ENCODE results near the gene POFUT2.
A peak's percentile ranks its signal among the peaks of the same experiment; 100 is the strongest.

The POFUT2 gene

DNA sequence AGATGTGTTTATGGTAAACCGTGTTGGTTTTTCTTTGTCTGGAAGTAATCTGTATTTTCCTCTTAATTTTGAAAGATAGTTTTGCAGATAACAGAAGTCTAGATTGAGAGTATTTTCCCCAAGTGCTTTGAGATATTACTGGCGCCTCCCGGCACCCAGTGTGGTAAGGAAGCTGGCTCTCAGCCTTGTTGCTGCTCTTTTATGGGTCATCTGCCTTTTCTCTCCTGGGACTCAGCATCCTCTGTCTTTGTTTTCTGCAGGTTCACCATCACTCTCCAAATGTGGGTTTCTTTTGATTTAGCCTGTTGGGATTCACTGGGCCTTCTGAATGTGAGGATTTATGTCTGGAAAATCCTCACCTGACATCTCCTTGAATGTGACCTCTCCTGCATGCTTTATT, 37.4 kb downstream of the POFUT2 start (continued):
- TF ChIP-seq, protein P1, sequence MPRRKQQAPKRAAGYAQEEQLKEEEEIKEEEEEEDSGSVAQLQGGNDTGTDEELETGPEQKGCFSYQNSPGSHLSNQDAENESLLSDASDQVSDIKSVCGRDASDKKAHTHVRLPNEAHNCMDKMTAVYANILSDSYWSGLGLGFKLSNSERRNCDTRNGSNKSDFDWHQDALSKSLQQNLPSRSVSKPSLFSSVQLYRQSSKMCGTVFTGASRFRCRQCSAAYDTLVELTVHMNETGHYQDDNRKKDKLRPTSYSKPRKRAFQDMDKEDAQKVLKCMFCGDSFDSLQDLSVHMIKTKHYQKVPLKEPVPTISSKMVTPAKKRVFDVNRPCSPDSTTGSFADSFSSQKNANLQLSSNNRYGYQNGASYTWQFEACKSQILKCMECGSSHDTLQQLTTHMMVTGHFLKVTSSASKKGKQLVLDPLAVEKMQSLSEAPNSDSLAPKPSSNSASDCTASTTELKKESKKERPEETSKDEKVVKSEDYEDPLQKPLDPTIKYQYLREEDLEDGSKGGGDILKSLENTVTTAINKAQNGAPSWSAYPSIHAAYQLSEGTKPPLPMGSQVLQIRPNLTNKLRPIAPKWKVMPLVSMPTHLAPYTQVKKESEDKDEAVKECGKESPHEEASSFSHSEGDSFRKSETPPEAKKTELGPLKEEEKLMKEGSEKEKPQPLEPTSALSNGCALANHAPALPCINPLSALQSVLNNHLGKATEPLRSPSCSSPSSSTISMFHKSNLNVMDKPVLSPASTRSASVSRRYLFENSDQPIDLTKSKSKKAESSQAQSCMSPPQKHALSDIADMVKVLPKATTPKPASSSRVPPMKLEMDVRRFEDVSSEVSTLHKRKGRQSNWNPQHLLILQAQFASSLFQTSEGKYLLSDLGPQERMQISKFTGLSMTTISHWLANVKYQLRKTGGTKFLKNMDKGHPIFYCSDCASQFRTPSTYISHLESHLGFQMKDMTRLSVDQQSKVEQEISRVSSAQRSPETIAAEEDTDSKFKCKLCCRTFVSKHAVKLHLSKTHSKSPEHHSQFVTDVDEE (CRISPR knock-in tag; IDR thresholded peaks at IDR 0.05): no peak
- no peak for TF ChIP-seq OSR1 (CRISPR knock-in tag; IDR thresholded peaks at IDR 0.05)

DNA sequence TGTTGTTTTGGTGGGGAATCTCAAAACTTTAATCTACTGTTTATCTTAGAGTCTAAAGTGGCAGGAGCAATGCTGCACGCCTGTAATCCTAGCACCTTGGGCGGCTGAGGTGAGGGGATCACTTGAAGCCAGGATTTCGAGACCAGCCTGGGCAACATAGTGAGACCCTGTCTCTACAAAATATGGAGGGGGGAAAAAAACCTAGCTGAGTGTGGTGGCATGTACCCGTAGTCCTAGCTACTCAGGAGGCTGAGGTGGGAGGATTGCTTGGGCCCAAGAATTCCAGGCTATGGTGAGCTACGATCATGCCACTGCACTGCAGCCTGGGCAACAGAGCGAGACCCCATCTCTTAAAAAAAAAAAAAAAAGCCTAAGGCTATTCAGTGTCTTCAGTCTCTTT, 38.1 kb downstream of the POFUT2 start:
- TF ChIP-seq, protein P1 (CRISPR knock-in tag; IDR thresholded peaks at IDR 0.05): no peak
- TF ChIP-seq TOX (CRISPR knock-in tag; IDR thresholded peaks at IDR 0.05; ENCODE audit: borderline replicate concordance): no peak
- no peak for TF ChIP-seq OSR1 (CRISPR knock-in tag; IDR thresholded peaks at IDR 0.05)
- no peak for TF ChIP-seq ZNF565 (CRISPR knock-in tag; conservative IDR thresholded peaks at IDR 0.05; ENCODE audit: low read depth)
- no peak for TF ChIP-seq TCF4 (CRISPR knock-in tag; IDR thresholded peaks at IDR 0.05; ENCODE audit: borderline replicate concordance)
- TF ChIP-seq, protein P2, sequence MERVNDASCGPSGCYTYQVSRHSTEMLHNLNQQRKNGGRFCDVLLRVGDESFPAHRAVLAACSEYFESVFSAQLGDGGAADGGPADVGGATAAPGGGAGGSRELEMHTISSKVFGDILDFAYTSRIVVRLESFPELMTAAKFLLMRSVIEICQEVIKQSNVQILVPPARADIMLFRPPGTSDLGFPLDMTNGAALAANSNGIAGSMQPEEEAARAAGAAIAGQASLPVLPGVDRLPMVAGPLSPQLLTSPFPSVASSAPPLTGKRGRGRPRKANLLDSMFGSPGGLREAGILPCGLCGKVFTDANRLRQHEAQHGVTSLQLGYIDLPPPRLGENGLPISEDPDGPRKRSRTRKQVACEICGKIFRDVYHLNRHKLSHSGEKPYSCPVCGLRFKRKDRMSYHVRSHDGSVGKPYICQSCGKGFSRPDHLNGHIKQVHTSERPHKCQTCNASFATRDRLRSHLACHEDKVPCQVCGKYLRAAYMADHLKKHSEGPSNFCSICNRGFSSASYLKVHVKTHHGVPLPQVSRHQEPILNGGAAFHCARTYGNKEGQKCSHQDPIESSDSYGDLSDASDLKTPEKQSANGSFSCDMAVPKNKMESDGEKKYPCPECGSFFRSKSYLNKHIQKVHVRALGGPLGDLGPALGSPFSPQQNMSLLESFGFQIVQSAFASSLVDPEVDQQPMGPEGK (CRISPR knock-in tag; IDR thresholded peaks at IDR 0.05; ENCODE audit: borderline replicate concordance): no peak
- TF ChIP-seq ZFP3 (CRISPR knock-in tag; IDR thresholded peaks at IDR 0.05): no peak
- no peak for TF ChIP-seq PPARA (CRISPR knock-in tag; IDR thresholded peaks at IDR 0.05; ENCODE audit: borderline replicate concordance)
- no peak for TF ChIP-seq ZNF8 (CRISPR knock-in tag; IDR thresholded peaks at IDR 0.05)
- TF ChIP-seq, protein P3, sequence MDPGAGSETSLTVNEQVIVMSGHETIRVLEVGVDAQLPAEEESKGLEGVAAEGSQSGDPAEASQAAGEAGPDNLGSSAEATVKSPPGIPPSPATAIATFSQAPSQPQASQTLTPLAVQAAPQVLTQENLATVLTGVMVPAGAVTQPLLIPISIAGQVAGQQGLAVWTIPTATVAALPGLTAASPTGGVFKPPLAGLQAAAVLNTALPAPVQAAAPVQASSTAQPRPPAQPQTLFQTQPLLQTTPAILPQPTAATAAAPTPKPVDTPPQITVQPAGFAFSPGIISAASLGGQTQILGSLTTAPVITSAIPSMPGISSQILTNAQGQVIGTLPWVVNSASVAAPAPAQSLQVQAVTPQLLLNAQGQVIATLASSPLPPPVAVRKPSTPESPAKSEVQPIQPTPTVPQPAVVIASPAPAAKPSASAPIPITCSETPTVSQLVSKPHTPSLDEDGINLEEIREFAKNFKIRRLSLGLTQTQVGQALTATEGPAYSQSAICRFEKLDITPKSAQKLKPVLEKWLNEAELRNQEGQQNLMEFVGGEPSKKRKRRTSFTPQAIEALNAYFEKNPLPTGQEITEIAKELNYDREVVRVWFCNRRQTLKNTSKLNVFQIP (CRISPR knock-in tag; IDR thresholded peaks at IDR 0.05; ENCODE audit: borderline replicate concordance, low read depth): no peak
- no peak for ATAC-seq

DNA sequence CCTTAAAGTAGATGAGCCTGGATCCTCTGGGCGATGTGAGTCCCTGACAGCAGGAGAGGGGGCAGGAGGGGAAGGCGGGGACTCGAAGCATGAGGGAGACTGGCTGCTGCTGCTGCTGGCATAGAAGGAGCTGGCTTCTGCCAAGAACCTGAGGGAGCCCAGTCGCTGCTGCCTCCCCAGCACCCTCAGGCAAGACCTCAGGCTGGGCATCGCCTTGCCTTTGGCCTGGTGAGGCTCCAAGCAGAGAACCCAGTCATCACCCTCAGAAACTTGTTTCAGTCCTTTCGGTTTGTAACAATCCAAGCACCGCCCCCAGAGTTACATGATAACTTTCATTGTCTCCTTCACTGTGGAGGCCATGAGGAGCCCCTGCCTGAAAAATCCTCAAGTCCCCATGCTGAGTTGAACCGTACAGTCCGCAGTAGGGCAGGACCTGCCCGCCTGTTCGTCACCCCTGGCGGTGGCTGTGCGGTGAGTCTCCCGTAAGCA, 38.8 kb downstream of the POFUT2 start:
- ATAC-seq: peak; percentile 85
- TF ChIP-seq ZC3H10 (CRISPR knock-in tag; IDR thresholded peaks at IDR 0.05): no peak
- no peak for TF ChIP-seq ESRRG (CRISPR knock-in tag; IDR thresholded peaks at IDR 0.05)
- TF ChIP-seq BACH2 (CRISPR knock-in tag; IDR thresholded peaks at IDR 0.05; ENCODE audit: borderline replicate concordance): no peak
- TF ChIP-seq, protein P2 (CRISPR knock-in tag; IDR thresholded peaks at IDR 0.05; ENCODE audit: borderline replicate concordance): no peak
- TF ChIP-seq GLIS3 (CRISPR knock-in tag; IDR thresholded peaks at IDR 0.05): no peak
- no peak for TF ChIP-seq TCF4 (CRISPR knock-in tag; IDR thresholded peaks at IDR 0.05; ENCODE audit: borderline replicate concordance)
- TF ChIP-seq, protein P3 (CRISPR knock-in tag; IDR thresholded peaks at IDR 0.05; ENCODE audit: borderline replicate concordance, low read depth): no peak
- no peak for TF ChIP-seq SNAI2 (CRISPR knock-in tag; IDR thresholded peaks at IDR 0.05)
- TF ChIP-seq, protein P4, sequence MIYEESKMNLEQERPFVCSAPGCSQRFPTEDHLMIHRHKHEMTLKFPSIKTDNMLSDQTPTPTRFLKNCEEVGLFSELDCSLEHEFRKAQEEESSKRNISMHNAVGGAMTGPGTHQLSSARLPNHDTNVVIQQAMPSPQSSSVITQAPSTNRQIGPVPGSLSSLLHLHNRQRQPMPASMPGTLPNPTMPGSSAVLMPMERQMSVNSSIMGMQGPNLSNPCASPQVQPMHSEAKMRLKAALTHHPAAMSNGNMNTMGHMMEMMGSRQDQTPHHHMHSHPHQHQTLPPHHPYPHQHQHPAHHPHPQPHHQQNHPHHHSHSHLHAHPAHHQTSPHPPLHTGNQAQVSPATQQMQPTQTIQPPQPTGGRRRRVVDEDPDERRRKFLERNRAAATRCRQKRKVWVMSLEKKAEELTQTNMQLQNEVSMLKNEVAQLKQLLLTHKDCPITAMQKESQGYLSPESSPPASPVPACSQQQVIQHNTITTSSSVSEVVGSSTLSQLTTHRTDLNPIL (CRISPR knock-in tag; IDR thresholded peaks at IDR 0.05; ENCODE audit: low read depth): no peak
- TF ChIP-seq ARNTL (CRISPR knock-in tag; IDR thresholded peaks at IDR 0.05; ENCODE audit: borderline replicate concordance, low read depth): no peak
- no peak for TF ChIP-seq CSDC2 (CRISPR knock-in tag; IDR thresholded peaks at IDR 0.05)
- TF ChIP-seq ZFP3 (CRISPR knock-in tag; IDR thresholded peaks at IDR 0.05): no peak
- TF ChIP-seq TOX (CRISPR knock-in tag; IDR thresholded peaks at IDR 0.05; ENCODE audit: borderline replicate concordance): no peak
- TF ChIP-seq ISL1 (CRISPR knock-in tag; IDR thresholded peaks at IDR 0.05): no peak
